ENCODE data around the gene COQ10A. TPM values are rescaled to one million over a fixed set of nuclear protein-coding genes. Genes with fewer than 3 reads are reported as not detected.
"Not testable (repeated sequence)": the region's sequence is repeated elsewhere in the genome, so short reads cannot be mapped to it uniquely, and the experiment has no call there.

Gene COQ10A
- total RNA-seq, 4 donors from 2014 or later = 14.0 to 26.1 (median 22.8) TPM

DNA sequence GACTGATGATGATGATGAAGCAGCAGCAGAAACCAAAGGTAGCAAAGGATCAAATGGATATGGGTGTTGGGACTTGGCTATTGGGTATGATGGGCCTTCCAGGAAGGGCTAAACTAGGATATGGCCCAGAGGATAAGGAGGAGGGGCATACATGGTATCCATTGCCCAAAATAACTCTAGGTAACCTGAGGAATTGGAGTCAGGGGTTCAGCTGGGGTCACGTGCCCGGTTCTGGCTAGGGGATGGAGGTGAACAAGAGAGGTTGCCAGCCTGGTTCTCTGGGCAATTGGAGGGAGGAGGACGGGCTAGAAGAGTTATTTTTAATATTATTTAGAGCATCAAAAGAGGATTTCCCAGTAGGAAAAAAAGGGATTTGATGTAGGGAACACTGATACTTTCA is 5.8 kb upstream of the COQ10A start:
- no peaks in the 10 kb centered on the region for H3K27me3 ChIP-seq
- H3K27ac ChIP-seq = no peak overlapping the region
- H3K36me3 ChIP-seq = peaks cover 0 to 7% (median 0%) of the 10 kb centered on the region in 3 donors
- peaks cover 0 to 29% (median 22%) of the 10 kb centered on the region in 4 donors for H3K4me1 ChIP-seq
- no peak for DNase-seq (ENCODE audit: low spot score in 2 of 2)
- 87 to 88% methylated on average over 3 of the region's 3 CpGs for WGBS, 2 donors
- H3K9me3 ChIP-seq = no peaks in the 10 kb centered on the region
- TF ChIP-seq POLR2A (IDR thresholded peaks at IDR 0.05) (no peak), EP300 (IDR thresholded peaks at IDR 0.05) (no peak)
- TF ChIP-seq, protein P1, sequence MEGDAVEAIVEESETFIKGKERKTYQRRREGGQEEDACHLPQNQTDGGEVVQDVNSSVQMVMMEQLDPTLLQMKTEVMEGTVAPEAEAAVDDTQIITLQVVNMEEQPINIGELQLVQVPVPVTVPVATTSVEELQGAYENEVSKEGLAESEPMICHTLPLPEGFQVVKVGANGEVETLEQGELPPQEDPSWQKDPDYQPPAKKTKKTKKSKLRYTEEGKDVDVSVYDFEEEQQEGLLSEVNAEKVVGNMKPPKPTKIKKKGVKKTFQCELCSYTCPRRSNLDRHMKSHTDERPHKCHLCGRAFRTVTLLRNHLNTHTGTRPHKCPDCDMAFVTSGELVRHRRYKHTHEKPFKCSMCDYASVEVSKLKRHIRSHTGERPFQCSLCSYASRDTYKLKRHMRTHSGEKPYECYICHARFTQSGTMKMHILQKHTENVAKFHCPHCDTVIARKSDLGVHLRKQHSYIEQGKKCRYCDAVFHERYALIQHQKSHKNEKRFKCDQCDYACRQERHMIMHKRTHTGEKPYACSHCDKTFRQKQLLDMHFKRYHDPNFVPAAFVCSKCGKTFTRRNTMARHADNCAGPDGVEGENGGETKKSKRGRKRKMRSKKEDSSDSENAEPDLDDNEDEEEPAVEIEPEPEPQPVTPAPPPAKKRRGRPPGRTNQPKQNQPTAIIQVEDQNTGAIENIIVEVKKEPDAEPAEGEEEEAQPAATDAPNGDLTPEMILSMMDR (IDR thresholded peaks at IDR 0.05) = no peak
- no peak overlapping the region for H3K4me3 ChIP-seq

DNA sequence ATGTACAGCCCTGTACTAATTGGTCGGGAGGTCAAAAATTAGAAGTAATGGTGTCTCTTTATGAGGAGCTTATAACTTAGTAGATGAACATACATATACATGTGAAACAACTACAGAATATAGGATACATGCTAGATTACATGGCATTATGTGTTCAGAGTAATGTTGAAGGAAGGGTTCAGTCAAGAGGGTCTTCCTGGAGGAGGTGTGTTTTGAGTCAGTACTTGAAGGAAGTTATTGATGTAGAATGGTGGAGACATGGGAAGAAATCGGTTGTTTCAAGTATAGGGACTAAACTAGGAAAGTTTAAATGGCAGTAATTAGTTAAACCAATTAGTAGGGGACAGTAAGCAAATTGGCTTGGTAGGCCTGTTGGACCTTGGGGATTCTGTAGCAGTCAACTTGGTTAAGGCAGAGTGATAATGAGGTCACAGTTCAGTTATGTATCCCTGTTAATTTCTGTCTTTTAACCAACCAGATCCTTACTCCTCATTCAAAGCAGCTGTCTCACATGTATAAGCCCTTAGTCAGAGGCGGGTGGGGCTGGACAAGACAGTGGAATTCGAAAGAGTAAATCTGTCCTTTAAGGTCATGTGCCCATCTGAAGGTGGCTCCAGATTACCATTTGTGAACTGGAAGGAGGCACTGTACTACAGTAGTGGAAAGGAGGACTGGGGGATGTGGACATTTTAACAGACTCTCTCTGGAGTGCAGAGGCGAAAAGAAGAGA is 5.1 kb upstream of the COQ10A start:
- WGBS, 2 donors = 86 to 88% methylated on average over 5 of the region's 5 CpGs
- no peak for TF ChIP-seq EP300 (IDR thresholded peaks at IDR 0.05)
- TF ChIP-seq POLR2A (IDR thresholded peaks at IDR 0.05) = no peak
- TF ChIP-seq, protein P1 (IDR thresholded peaks at IDR 0.05) = no peak
- Histone ChIP-seq H3K27ac (no peak overlapping the region), H3K36me3 (no peaks in the 10 kb centered on the region), H3K4me1 (peaks cover 0 to 28% (median 23%) of the 10 kb centered on the region in 4 donors), H3K27me3 (no peaks in the 10 kb centered on the region), H3K4me3 (no peak overlapping the region), H3K9me3 (no peaks in the 10 kb centered on the region)
- DNase-seq (ENCODE audit: low spot score in 2 of 2) = no peak

DNA sequence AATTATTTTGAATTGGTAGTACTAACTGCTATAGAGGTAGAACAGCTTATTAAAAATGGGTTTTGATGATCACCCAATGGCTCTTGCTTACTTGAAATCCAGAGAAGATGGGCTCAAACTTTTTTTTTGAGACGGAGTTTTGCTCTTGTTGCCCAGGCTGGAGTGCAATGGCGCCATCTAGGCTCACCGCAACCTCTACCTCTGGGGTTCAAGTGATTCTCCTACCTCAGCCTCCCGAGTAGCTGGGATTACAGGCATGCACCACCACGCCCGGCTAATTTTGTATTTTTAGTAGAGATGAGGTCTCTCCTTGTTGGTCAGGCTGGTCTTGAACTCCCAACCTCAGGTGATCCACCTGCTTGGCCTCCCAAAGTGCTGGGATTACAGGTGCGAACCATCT is 3.8 kb upstream of the COQ10A start:
- not testable (repeated sequence) for DNase-seq (ENCODE audit: low spot score in 2 of 2); H3K4me3 ChIP-seq; H3K9me3 ChIP-seq; H3K27me3 ChIP-seq; H3K27ac ChIP-seq; H3K36me3 ChIP-seq
- peaks cover 0 to 25% (median 15%) of the 10 kb centered on the region in 4 donors for H3K4me1 ChIP-seq
- 91 to 92% methylated on average over 7 of the region's 7 CpGs for WGBS, 2 donors

DNA sequence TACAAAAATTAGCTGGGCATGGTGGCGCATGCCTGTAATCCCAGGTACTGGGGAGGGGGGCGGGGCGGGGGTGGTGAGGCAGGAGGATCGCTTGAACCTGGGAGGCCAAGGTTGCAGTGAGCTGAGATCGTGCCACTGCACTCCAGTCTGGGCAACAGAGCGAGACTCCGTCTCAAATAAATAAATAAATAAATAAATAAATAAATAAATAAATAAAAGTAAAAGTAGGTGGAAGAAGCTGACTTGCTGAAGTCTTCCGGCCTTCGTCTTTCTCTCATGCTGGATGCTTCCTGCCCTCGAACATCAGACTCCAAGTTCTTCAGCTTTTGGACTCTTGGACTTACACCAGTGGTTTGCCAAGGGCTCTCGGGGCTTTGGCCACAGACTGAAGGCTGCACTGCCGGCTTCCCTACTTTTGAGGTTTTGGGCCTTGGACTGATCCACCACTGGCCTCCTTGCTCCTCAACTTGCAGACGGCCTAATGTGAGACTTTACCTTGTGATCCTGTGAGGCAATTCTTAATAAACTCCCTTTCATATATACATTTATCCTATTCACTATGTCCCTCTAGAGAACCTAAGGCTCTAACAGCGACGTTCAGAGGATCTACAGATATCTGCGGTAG is 562 bp upstream of the COQ10A start:
- not testable (repeated sequence) for DNase-seq (ENCODE audit: low spot score in 2 of 2); H3K9me3 ChIP-seq; H3K27me3 ChIP-seq
- Histone ChIP-seq H3K4me3 (peak overlapping the region; percentile 62 to 79 (median 69)), H3K27ac (peak overlapping the region; percentile 89 to 97 (median 92)), H3K4me1 (peaks cover 0 to 22% (median 8%) of the 10 kb centered on the region in 4 donors), H3K36me3 (peaks cover 0 to 23% (median 0%) of the 10 kb centered on the region in 3 donors)
- WGBS, 2 donors = 60 to 61% methylated on average over 16 of the region's 16 CpGs

DNA sequence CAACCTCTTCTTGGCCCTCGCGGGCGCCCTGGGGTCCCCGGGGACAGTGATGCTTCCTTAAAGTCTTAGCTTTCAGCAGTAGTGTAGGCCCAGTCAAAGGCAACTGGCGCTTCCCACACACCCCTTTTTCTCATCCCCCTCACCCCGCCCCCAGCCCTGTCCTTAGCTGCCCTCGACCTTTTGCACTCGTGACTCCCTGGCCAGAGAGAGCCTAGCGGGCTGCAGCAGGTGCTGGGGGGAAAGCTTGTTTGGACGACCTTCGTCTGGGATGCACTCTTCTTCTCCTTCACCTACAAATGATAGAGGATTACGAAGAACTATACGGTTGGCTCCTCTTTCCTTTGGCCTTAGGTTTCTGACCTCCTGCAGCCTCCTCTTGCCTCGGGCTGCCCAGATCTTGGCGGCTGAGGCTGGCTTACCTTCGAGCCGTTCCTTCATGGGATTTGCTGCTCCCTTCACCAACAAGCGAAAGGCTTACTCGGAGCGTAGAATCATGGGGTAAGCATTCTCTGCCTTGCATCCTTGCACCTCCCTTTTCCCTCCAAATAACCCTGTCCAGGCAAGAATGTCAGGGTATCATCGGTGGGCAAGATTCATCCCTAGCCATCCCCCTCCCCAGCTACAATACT is 815 bp downstream of the COQ10A start:
- H3K4me1 ChIP-seq = peaks cover 0 to 22% (median 8%) of the 10 kb centered on the region in 4 donors
- 21 to 22% methylated on average over 21 of the region's 21 CpGs for WGBS, 2 donors

More for the DNA sequence above, 815 bp downstream of the COQ10A start:
- Histone ChIP-seq H3K4me3 (peak overlapping the region; percentile 62 to 79 (median 69)), H3K36me3 (peaks cover 0 to 36% (median 0%) of the 10 kb centered on the region in 3 donors), H3K27ac (peak overlapping the region; percentile 89 to 97 (median 92)), H3K27me3 (no peaks in the 10 kb centered on the region), H3K9me3 (no peaks in the 10 kb centered on the region)
- DNase-seq (ENCODE audit: low spot score in 2 of 2) = no peak
- TF ChIP-seq, protein P1 (IDR thresholded peaks at IDR 0.05) = no peak
- TF ChIP-seq EP300 (IDR thresholded peaks at IDR 0.05) (no peak), POLR2A (IDR thresholded peaks at IDR 0.05) (no peak)

Data from tibial nerve (tissue), 4 donors.